Uterus (tissue), 4 donors: Measurements from ENCODE around the gene ARSB. TPM values are rescaled to one million over a fixed set of nuclear protein-coding genes. Genes with fewer than 3 reads are reported as not detected.

Experiments
- DNase-seq, 2 donors: peaks; one replicate each; pipeline ENCODE4 v3.0.0-alpha.2; 2019 to 2020
- H3K27ac ChIP-seq, 2 donors: fragments of 200-600 bp; sonication (generic); 1 replicate in 1 of 2; 2 replicates in 1 of 2; pipeline ENCODE4 v1.5.1; 2016 to 2018
- H3K27me3 ChIP-seq, 2 donors: fragments of 200-600 bp; sonication (generic); one replicate each; pipeline ENCODE4 v1.5.1; 2018 to 2019; ENCODE audit warnings: control low read depth in 1 of 2
- H3K36me3 ChIP-seq, 2 donors: fragments of 200-600 bp; sonication (generic); one replicate each; pipeline ENCODE4 v1.5.1; 2019; ENCODE audit warnings: control low read depth in 1 of 2
- H3K4me1 ChIP-seq, 2 donors: fragments of 200-600 bp; sonication (generic); one replicate each; pipeline ENCODE4 v1.5.1; 2018 to 2019; ENCODE audit warnings: control low read depth in 1 of 2
- H3K4me3 ChIP-seq, 2 donors: fragments of 200-600 bp; sonication (generic); 1 replicate in 1 of 2; 2 replicates in 1 of 2; pipeline ENCODE4 v1.5.1; 2018 to 2019; ENCODE audit warnings: mild to moderate bottlenecking in 1 of 2
- H3K9me3 ChIP-seq, 2 donors: fragments of 200-600 bp; sonication (generic); one replicate each; pipeline ENCODE4 v1.5.1; 2019; ENCODE audit warnings: control low read depth in 1 of 2
- POLR2A ChIP-seq, 2 donors: fragments of 450-650 bp; IDR thresholded peaks; one replicate each; pipeline ENCODE4 v1.6.1; 2016; ENCODE audit warnings: antibody characterized with exemption in 2 of 2, mild to moderate bottlenecking in 1 of 2, moderate library complexity in 1 of 2
- intact Hi-C: fragments of 100-400 bp; cut with DNase I; formaldehyde crosslinking; loops from one replicate; pipeline ENCODE4 v1.15.1; 2023; ENCODE audit warnings: low total_unique reads
- total RNA-seq, 4 donors: library from RNA; depleted of rRNA in 3 of 4; stranded (reverse); fragments of >200 nt in 3 of 4; gene quantifications; one replicate each; pipeline versions ENCODE4 v1.1.0 to v1.2.4, GENCODE V29; 2014 to 2023
- TF ChIP-seq, protein P1 (sequence below), 4 experiments: fragments of 200-600 bp in 2 of 4; fragments of 450-650 bp in 2 of 4; sonication (generic) in 2 of 4; IDR thresholded peaks; one replicate each; pipeline ENCODE4 v1.5.1; 2016 to 2019; ENCODE audit warnings: antibody characterized with exemption in 4 of 4, mild to moderate bottlenecking in 2 of 4, moderate library complexity in 1 of 4
- donor health status: DM: yes; HTN: yes; CAD: no.

Gene ARSB
- total RNA-seq, 4 donors from 2014 or later, result 10.0 to 22.7 (median 15.1) TPM

DNA sequence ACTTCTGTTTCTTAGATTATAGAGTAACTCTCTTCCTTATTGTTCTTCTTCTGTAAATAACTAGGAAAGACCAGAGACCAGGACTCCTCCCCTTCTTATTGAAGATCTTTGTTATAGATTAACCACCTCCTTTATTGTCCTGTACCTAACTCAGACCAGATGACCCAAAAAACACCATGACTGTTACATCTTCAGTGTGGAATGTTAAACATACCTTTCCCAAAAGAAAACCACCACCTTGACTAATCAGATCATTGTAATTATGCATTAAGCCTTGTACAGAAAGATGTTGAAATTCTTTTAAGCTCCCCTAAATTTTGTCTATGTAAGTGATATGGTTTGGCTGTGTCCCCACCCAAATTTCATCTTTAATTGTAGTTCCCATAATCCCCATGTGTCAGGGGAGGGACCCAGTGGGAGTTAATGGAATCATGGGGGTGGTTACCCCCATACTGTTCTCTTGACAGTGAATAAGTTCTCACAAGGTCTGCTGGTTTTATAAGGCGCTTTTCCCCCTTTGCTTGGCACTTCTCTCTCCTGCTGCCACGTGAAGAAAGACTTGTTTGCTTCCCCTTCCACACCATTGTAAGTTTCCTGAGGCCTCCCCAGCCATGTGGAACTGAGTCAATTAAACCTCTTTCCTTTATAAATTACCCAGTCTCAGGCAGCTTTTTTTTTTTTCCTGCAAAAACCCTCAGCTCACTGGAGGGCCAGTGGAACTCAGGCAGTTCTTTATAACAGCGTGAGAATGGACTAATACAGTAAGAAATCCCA, 26.3 kb downstream of the ARSB start:
- no peaks in the 10 kb centered on the region for H3K36me3 ChIP-seq
- no peak overlapping the region for H3K27ac ChIP-seq
- intact Hi-C loops, result no loop called here
- TF ChIP-seq, protein P1, sequence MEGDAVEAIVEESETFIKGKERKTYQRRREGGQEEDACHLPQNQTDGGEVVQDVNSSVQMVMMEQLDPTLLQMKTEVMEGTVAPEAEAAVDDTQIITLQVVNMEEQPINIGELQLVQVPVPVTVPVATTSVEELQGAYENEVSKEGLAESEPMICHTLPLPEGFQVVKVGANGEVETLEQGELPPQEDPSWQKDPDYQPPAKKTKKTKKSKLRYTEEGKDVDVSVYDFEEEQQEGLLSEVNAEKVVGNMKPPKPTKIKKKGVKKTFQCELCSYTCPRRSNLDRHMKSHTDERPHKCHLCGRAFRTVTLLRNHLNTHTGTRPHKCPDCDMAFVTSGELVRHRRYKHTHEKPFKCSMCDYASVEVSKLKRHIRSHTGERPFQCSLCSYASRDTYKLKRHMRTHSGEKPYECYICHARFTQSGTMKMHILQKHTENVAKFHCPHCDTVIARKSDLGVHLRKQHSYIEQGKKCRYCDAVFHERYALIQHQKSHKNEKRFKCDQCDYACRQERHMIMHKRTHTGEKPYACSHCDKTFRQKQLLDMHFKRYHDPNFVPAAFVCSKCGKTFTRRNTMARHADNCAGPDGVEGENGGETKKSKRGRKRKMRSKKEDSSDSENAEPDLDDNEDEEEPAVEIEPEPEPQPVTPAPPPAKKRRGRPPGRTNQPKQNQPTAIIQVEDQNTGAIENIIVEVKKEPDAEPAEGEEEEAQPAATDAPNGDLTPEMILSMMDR (IDR thresholded peaks at IDR 0.05), result no peak
- no peak for TF ChIP-seq POLR2A (IDR thresholded peaks at IDR 0.05)
- H3K9me3 ChIP-seq, result no peaks in the 10 kb centered on the region
- no peaks in the 10 kb centered on the region for H3K4me1 ChIP-seq
- H3K4me3 ChIP-seq, result no peak overlapping the region
- DNase-seq, result no peak
- no peaks in the 10 kb centered on the region for H3K27me3 ChIP-seq

DNA sequence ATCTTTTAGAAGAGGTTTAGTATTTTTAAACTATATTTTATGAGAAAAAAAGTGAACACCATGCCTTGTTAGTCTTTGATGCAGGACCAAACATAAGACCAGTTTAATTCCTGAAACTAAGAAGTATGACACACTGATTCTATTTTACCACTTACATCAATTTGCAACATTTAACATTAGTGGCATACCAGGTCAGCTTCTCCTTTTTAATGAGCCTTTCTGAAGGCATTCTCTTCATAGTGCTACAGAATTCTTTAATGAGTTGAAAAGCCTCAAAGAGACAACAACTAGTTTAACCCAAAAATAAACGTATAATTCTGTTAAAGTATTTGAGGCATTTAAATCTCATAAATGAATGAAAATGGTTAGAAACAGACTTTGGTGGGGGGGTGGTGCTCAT, 28.2 kb downstream of the ARSB start:
- Histone ChIP-seq H3K27ac (no peak overlapping the region), H3K36me3 (no peaks in the 10 kb centered on the region), H3K27me3 (no peaks in the 10 kb centered on the region), H3K4me1 (no peaks in the 10 kb centered on the region), H3K9me3 (no peaks in the 10 kb centered on the region), H3K4me3 (no peak overlapping the region)
- TF ChIP-seq, protein P1 (IDR thresholded peaks at IDR 0.05), result no peak
- no peak for TF ChIP-seq POLR2A (IDR thresholded peaks at IDR 0.05)
- DNase-seq, result no peak
- intact Hi-C loops, result no loop called here

DNA sequence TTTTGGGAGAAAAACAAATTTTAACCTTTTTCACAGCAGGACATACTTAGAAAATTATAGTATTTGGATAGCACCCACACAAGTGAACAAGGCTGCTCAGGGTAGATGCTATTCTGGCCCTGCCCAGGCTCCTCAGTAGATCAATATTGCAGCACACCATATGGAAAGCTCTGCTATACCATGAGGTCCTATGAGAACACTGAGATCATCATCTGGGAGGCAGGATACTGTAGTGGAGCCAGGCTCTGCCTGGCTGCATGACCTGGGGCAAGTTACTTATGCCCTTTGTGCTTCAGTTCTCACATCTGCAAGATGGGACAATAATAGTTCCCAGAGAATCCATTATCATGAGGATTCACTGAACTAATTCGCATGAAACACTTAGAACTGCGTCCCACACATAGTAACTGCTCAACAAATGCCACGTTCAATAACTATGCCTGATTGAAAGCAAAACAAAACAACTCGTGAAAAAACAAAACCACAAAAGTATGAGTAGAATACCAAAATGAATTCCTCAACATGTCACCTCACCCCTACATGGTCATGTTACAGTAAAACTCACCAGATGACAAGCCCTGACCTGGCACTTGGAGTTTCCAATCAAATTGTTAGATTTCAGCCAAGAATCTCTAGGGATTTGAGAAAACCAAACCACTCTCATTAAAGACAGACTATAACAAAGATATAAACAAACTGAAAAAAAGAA, 31.9 kb downstream of the ARSB start:
- Histone ChIP-seq H3K27ac (no peak overlapping the region), H3K36me3 (no peaks in the 10 kb centered on the region), H3K9me3 (no peaks in the 10 kb centered on the region), H3K4me3 (no peak overlapping the region), H3K27me3 (no peaks in the 10 kb centered on the region), H3K4me1 (no peaks in the 10 kb centered on the region)
- no peak for DNase-seq
- intact Hi-C loops, result no loop called here
- TF ChIP-seq, protein P1 (IDR thresholded peaks at IDR 0.05), result no peak
- no peak for TF ChIP-seq POLR2A (IDR thresholded peaks at IDR 0.05)

DNA sequence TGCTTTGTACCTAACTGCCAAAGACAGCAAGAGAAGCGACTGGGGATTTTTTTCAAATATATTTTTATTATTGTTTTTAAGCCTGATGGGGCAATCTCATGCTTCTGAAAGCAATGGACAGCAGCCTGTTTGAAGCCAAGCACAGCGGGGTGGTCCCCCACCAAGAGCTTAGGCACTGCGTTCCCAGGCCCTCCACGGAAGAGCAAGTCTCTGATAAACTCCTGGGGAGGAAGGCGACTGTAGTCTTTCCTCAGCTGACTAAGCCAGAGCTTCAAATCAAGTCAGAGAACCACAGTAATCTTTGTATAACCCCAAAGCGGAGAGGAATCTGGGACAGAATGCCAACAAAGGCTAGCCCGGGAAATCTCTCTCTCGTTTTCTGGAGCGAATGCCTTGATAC, 54.4 kb downstream of the ARSB start:
- Histone ChIP-seq H3K4me3 (no peak overlapping the region), H3K27ac (no peak overlapping the region), H3K27me3 (no peaks in the 10 kb centered on the region), H3K4me1 (no peaks in the 10 kb centered on the region), H3K9me3 (no peaks in the 10 kb centered on the region), H3K36me3 (no peaks in the 10 kb centered on the region)
- no peak for DNase-seq
- intact Hi-C loops, result no loop called here
- TF ChIP-seq, protein P1 (IDR thresholded peaks at IDR 0.05), result no peak
- no peak for TF ChIP-seq POLR2A (IDR thresholded peaks at IDR 0.05)

DNA sequence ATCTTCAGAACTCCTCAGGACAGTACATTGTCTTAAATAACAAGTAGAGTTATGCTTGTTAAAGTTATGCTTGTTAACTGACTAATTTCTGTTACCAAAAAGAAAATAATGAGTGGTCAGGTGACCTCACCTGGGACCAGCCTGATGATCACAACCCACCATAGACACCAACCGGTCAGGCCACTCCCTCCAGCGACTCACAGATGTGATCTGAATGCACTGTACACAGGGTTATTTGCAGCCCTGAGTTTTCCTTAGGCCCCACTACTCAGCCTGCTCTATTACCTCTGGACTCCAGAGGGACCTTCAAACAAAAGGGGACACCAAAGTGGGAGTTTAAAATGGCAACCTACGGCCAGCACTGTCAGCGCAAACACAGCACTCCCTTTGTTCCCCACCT, 55.3 kb downstream of the ARSB start:
- no peak for TF ChIP-seq POLR2A (IDR thresholded peaks at IDR 0.05)
- Histone ChIP-seq H3K4me3 (no peak overlapping the region), H3K36me3 (no peaks in the 10 kb centered on the region), H3K27ac (no peak overlapping the region), H3K27me3 (no peaks in the 10 kb centered on the region), H3K4me1 (no peaks in the 10 kb centered on the region), H3K9me3 (no peaks in the 10 kb centered on the region)
- no peak for DNase-seq
- intact Hi-C loops, result no loop called here
